Measurements from ENCODE around the gene BHLHA15. TPM values are rescaled to one million over a fixed set of nuclear protein-coding genes. Genes with fewer than 3 reads are reported as not detected.

Gene BHLHA15
- total RNA-seq, 1 donor from 2014 or later = 8.6 TPM

DNA sequence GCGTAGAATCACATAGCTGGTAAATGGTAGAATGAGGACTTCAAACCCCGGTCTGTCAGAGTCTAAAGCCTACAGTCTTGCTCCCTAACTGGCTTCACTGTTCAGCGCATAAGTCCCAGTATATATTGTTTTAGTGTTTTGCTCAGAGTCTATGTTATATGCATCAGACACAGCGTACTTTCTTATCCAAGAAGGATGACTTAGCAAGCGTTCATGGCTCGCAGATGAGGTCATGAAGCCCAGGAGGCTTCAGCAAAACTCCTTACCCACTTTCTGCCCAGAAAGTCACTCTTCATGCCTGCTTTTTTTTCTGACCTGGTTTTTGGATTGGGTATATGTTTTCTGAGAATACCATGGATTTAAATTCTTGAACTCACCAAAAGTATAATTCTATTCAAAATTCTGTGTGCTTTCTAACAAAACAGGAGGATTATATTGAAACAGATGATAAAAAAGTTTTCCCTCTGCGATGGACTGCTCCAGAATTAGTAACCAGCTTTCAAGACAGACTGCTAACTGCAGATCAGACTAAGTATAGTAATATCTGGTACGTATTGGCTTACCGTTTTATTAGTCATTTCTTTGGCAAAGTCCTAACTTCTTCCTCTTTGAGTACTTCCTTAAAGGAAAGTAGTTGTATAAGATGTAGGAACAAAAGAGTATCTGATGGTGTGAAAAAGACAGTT lies 24.6 kb upstream of the BHLHA15 start:
- DNase-seq (ENCODE audit: low spot score in 2 of 2) (no peak), FAIRE-seq (no peak)

DNA sequence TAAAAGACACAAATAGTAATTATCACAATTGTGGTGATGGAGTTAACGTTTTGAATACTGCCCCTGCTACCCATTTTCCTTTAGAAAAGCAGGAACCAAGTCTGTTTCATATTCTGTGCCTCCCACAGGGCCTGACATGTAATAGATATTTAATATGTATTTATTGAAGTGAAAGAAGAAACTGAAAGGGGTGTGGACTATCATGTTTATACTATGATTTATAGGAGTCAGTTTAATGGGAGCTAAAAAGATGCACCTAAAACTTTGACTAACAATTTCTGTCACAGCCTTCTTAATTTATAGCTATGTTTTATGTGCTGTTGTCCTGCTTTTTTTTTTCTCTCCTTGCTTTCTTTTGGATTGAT lies 24.1 kb upstream of the BHLHA15 start:
- DNase-seq (ENCODE audit: low spot score in 2 of 2) (no peak), FAIRE-seq (no peak)

DNA sequence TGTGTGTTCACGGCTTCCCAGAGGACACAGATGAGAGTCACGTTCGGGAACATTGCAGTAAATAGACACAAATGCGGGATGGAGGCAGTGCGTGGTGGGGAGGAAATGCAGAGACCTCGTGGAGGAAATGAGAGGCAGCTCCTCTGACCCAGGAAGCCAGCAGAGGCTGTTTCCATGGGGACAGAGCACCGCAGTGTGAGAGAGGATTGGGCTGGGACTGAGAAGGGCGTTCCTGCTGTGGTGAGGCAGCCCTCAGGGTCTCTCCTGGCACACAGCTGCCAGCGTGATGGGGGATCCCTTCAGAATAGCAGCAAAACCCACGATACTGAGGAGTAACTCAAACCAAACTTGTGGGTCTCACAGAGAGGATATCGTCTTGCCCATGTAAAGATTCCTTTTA lies 21.7 kb upstream of the BHLHA15 start:
- FAIRE-seq = no peak

DNA sequence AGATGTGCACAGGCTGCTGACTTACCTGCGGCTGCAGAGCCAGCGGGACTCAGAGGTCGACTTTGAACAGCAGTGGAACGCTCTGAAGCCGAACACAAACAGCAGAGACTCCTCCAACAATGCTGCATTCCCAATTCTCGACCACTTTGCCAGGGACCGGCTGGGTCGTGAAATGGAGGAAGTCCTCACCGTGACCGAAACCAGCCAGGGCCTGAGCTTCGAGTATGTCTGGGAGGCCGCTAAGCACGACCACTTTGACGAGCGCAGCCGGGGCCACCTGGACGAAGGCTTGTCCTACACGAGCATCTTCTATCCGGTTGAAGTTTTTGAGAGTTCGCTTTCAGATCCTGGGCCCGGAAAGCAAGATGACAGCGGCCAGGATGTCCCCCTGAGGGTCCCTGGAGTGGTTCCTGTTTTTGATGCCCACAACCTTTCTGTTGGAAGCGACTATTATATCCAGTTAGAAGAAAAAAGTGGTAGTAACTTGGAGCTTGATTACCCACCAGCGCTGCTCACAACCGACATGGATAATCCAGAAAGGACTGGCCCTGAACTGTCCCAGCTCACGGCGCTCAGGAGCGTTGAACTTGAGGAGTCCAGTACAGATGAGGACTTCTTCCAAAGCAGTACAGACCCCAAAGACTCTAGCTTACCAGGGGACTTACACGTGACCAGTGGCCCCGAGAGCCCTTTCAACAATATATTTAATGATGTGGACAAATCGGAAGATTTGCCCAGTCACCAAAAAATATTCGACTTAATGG lies 19.4 kb upstream of the BHLHA15 start:
- no peak for DNase-seq (ENCODE audit: low spot score in 2 of 2)
- no peak for FAIRE-seq

More for the DNA sequence above, 21.7 kb upstream of the BHLHA15 start:
- no peak for DNase-seq (ENCODE audit: low spot score in 2 of 2)

DNA sequence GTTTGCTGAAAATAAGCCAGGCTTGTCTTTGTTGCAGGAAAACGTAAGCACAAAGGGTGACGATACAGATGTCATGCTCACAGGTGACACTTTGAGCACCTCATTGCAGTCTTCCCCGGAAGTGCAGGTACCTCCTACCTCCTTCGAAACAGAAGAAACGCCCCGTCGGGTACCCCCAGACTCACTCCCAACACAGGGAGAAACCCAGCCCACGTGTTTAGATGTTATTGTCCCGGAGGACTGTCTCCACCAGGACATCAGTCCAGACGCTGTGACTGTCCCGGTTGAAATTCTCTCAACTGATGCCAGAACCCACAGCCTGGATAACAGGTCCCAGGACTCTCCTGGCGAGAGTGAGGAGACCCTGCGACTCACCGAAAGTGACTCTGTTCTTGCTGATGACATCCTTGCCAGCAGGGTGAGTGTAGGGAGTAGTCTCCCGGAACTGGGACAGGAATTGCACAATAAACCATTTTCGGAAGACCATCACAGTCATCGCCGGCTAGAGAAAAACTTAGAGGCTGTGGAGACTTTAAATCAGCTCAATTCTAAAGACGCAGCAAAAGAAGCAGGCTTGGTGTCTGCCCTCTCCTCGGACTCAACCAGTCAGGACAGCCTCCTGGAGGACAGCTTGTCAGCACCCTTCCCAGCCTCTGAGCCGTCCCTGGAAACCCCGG lies 18.3 kb upstream of the BHLHA15 start:
- FAIRE-seq (no peak), DNase-seq (ENCODE audit: low spot score in 2 of 2) (no peak)

DNA sequence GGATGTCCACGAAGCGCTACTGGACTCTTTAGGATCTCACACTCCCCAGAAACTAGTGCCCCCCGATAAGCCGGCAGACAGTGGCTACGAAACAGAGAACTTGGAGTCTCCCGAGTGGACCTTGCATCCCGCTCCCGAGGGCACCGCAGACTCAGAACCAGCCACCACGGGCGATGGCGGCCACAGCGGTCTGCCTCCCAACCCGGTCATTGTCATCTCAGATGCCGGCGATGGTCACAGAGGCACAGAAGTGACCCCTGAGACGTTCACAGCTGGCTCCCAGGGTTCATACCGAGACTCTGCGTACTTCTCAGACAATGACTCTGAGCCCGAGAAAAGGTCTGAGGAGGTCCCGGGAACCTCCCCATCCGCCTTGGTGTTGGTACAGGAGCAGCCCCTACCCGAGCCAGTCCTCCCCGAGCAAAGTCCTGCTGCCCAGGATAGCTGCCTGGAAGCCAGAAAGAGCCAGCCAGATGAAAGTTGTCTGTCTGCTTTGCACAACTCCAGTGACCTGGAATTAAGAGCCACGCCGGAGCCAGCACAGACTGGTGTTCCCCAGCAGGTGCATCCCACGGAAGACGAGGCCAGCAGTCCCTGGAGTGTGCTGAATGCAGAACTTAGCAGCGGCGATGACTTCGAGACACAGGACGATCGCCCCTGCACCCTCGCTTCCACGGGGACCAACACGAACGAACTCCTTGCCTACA lies 17.6 kb upstream of the BHLHA15 start:
- FAIRE-seq (no peak), DNase-seq (ENCODE audit: low spot score in 2 of 2) (no peak)

DNA sequence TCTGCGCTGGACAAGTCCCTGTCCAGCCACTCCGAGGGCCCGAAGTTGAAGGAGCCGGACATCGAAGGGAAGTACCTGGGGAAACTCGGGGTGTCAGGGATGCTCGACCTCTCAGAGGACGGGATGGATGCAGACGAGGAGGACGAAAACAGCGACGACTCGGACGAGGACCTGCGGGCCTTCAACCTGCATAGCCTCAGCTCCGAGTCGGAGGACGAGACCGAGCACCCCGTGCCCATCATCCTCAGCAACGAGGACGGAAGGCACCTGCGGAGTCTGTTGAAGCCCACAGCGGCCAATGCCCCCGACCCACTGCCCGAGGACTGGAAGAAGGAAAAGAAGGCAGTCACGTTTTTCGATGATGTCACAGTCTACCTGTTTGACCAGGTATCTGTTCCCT lies 17.1 kb upstream of the BHLHA15 start:
- FAIRE-seq (no peak), DNase-seq (ENCODE audit: low spot score in 2 of 2) (no peak)

DNA sequence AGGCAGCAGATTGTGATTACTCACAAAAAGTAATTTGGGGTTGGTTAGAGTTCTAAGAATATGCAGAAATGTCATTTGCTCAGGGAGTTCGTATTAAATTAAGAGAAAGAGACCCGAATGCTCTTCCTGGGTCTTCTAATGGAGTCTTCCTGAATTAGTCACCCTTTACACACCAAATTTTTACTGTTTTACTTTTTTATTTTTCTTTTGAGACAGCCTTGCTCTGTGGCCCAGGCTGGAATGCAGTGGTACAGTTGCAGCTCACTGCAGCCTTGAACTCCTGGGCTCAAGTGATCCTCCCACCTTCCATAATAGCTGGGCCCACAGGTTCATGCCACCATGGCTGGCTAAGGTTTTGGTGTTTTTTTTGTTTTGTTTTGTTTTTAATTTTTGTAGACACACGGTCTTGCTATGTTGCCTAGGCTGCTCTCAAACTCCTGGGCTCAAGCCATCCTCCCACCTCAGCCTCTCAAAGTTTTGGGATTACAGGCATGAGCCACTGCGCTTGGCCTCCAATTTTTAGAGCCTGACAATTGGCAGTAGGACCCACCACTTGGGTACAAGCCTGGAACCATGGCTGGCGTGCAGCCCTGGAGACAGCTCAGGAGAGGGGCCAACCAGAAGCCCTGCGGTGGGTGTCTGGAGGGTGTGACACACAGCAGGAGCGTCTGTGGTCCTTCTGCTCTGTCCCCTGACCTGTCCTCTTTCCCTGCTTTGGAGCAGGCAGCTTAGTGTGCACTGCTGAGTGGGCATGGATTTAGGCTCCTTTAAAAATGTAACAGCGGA lies 16.4 kb upstream of the BHLHA15 start:
- FAIRE-seq = no peak
- DNase-seq (ENCODE audit: low spot score in 2 of 2) = no peak

DNA sequence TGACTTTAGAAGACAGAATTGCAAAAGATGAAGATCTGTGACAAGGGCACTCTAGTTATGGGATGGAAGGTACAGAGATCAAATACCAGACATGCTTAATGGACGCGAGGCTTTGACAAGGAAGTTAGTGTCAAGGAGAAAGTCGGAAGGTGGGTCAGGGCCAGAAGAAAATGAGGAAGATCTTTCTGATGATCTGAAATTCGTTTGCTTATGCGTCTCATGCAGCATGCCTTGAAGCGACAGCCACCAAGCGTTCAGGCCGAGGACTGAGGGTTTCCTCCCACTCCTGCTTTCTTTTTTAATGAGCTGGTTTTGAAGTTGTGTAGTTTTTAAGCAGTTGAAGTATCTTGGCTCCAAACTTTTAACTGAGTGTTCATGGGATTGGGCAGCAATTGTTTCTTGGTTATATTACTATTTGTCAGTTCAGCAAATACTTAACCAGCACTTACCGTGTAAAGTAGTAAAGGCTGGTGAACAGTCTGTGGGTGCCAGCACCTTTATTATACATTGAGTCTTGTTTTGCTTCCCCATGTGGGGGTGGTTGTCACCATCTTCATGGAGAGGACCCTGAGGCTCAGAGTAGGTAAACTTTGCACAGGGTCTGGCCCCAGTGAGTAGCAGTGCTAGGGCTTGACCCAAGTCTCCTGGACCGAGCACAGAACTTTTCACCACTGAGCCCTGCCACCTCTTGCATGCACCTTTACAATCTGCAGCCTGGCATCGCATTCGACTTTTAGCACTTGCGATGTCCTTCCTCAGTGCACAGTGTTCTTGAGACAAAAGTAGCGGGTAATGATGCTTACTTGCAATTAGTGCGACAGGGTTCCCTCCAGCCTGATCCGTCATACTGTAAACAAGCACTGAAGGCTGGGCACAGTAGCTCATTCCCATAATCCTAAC lies 14.3 kb upstream of the BHLHA15 start:
- DNase-seq (ENCODE audit: low spot score in 2 of 2) (no peak), FAIRE-seq (no peak)

DNA sequence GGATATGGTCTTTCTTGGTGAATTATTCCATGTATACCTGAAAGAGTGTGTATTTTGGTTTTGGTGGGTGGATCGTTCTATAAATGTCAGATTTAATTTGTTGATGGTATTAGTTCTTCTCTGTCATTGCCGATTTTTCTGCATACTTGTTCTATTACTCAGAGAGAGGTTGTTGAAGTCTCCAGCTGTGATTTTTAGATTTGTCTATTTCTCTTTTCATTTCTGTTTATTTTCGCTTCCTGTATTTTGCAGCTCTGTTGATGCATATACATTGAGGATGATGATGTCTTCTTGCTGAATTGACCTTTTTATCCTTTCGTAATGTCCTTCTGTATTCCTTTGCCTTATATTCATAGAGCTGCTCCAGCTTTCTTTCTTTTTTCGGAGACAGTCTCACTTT lies 12.1 kb upstream of the BHLHA15 start:
- FAIRE-seq (no peak), DNase-seq (ENCODE audit: low spot score in 2 of 2) (no peak)

DNA sequence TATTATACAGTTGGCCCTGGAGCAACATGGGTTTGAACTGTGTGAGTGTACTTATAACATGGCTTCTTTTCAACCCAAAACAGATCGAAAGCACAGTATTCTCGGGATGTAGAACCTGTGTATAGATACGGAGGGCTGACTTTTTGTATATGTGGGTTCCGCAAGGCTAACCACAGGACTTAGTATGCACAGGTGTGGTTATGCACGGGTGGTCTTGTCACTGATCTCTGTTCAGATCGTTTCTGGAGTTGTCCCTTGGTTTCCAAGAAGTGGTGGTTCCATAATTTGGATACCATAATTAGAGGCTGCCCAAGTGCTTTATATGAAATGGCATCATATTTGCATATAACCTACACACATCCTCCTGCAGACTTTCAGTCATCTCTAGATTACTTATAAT lies 10.9 kb upstream of the BHLHA15 start:
- no peak for FAIRE-seq
- DNase-seq (ENCODE audit: low spot score in 2 of 2) = no peak

DNA sequence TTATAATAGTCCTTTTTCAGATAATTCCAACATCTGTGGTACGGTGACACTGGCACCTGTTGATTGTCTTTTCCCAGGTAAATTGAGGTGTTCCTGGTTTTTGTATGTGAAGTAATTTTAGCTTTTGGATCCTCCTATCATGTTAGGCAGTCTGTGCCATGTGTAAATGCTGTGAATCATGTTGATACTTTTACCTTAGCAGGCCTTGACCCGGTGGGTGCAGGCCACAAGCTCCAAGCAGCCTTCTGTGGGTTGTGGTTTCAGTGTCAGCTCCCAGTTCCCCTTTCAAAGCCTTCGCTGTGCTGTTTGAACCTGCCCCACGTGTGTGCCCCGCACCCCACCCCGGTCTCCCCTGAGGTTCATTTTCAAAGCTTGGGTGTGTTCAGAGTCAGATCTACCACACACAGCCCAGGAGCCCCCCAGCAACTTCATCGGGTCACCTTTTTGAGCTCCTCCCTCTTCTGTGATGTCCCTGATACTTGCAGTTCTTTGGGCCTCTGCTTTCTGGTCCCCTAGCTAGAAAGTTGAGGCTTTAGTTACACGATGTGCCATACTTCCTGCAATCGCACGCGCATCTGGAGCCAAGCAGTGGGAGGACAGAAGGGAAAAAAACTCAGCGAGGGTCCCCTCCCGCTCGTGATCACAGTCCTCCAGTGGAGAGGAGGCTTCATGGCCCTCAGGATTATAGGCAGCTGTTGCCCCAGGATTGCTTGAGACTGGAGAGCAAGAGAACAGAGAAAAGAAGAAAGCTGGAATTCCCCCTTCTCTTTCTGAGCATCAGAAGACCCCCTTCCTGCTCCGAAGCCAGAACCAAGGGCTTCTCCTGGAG lies 8.7 kb upstream of the BHLHA15 start:
- DNase-seq (ENCODE audit: low spot score in 2 of 2) = no peak
- FAIRE-seq = no peak

DNA sequence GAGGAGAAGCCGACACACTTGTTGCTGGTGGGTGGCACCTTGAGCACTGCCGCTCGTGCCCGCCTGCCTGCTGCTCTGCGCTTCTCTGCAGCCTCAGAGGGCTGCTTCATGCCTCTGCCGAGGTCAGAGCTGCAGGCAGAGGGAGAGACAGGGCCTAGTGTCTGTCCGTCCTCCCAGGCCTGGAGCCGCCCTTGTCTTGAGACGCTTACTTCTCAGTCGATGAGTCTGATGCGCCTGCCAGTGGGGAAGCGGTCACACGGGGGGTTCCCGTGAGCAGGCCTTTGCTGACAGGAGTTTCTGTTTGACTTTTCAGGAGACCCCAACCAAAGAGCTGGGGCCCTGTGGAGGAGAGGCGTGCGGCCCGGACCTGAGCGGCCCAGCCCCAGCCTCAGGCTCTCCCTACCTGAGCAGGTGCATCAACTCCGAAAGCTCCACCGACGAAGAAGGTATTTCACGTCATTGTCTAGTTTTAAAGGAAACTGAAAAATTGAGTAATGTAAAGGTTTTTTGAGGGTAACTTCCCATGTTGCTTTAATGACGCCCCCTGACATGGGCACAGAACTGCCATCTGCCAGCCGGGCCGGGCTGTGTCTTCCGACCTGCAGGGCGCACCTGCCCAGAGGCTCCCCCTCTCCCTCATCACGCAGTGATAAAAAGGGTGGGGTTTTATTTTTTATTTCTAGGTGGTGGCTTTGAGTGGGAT lies 7.8 kb upstream of the BHLHA15 start:
- DNase-seq (ENCODE audit: low spot score in 2 of 2) (no peak), FAIRE-seq (no peak)

DNA sequence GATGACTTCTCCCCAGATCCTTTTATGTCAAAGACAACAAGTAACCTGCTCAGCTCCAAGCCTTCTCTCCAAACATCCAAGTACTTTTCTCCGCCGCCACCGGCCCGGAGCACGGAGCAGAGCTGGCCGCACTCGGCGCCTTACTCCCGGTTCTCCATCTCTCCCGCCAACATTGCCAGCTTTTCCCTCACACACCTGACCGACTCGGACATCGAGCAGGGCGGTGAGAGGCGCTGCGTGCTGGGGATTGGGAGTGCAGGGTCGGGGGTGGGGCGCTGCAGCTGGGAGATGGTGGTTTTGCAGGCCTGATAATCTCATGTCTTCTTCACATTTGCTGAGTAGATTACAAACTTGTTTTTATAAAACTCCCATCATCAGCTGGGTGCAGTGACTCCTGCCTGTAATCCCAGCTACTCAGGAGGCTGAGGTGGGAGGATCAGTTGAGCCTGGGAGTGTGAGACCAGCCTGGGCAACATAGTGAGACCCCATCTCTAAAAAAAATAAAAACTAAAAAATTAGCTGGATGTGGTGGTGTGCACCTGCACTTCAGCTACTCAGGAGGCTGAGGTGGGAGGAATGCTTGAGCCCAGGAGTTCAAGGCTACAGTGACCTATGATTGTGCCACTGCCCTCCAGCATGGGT lies 7.2 kb upstream of the BHLHA15 start:
- FAIRE-seq = no peak
- DNase-seq (ENCODE audit: low spot score in 2 of 2) = no peak

DNA sequence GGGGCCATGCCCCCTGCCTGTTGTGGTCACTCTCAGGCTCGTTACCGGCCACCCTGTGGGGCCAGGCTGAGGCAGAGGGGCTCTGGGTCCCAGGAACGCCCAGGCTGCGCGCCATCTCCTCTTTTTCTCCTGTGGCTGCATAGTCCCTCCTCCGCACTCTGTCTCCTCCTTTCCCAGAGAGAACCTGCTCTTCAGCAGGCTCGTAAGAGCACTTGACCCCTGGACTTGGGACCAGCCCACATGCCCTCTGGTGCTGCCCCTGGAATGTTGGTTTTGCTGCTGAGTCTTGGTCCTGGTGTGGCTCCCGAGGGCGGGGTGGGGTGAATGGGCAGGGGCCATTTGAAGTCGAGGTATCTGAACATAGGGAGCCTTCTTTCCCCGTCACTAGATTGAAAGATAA lies 6.6 kb upstream of the BHLHA15 start:
- DNase-seq (ENCODE audit: low spot score in 2 of 2) (no peak), FAIRE-seq (no peak)

DNA sequence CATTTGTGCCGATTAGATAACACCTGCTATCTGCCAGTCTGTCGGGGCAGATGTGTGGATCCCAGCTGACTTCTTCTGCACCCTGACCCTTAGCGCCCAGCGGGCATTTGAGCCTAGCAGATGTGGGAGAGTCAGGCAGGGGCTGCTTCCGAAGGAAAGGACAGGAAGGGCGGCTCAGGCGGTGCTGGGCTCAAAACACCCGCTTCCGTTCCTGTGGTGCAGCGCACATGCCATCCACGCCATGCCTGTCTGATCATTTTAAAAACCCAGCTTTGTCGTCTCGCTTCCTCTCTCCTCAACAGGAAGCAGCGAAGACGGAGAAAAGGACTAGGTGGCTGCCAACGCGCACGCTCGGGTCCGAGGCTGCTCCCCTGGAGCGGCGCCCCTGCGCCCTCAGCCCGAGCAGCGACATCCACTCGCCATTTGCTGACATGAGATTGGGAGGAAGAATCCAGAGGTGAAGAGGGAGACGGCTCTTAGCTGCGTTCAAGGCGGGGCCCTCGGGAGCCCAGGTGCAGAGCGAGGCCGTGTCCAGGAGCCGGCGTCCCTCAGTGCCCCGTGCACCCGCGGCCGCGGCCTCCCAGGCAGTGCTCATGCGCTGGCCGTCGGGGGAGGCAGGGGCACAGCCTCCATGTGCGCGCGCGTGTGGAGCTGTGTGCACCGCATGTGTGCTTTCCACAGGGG lies 5.9 kb upstream of the BHLHA15 start:
- no peak for FAIRE-seq
- DNase-seq (ENCODE audit: low spot score in 2 of 2) = no peak

Data from frontal cortex (tissue), 4 donors.